Measurements from ENCODE around the gene SLC22A17. TPM values are rescaled to one million over a fixed set of nuclear protein-coding genes. Genes with fewer than 3 reads are reported as not detected.

SLC22A17 gene
- total and polyA plus RNA-seq, 10 donors = 5.1 to 13.7 (median 7.7) TPM

DNA sequence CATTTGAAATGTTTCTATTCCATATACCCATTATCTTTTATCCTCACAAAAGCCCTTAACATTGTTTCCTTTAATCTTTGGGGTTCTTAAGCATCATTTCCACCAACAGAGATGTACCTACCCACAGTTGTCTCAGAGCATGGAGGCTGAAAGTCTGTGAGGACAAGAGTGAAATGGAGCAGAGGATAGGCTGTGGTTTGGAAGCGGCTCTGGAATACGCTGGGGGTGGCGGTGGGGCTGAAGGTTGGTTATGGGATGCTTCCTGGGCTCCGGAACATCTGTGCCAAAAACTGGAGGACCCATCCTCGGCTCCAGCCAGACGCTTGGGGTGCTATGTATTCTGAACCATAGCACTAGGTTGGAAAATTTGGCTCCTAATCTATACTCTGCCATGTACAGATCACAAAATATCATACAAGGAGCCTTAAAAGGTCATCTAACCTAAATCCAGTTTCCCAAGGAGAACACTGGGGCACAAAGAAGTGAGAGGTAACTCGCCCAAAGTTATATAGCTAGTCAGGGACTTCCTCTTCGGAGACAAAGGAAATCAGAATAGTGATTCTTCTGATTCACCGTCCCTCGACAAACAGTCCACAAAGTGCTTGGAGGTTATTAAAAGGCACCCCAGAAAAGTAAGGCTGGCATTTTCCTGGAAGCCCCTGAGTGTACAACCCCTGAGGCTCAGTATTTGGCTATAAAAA, 52.6 kb downstream of the SLC22A17 start:
- TF ChIP-seq POLR2AphosphoS5 (IDR thresholded peaks at IDR 0.05) = no peak
- no peak for TF ChIP-seq POLR2A (IDR thresholded peaks at IDR 0.05)
- TF ChIP-seq, protein P1, sequence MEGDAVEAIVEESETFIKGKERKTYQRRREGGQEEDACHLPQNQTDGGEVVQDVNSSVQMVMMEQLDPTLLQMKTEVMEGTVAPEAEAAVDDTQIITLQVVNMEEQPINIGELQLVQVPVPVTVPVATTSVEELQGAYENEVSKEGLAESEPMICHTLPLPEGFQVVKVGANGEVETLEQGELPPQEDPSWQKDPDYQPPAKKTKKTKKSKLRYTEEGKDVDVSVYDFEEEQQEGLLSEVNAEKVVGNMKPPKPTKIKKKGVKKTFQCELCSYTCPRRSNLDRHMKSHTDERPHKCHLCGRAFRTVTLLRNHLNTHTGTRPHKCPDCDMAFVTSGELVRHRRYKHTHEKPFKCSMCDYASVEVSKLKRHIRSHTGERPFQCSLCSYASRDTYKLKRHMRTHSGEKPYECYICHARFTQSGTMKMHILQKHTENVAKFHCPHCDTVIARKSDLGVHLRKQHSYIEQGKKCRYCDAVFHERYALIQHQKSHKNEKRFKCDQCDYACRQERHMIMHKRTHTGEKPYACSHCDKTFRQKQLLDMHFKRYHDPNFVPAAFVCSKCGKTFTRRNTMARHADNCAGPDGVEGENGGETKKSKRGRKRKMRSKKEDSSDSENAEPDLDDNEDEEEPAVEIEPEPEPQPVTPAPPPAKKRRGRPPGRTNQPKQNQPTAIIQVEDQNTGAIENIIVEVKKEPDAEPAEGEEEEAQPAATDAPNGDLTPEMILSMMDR (IDR thresholded peaks at IDR 0.05 in 8 of 11, conservative IDR thresholded peaks at IDR 0.05 in 3 of 11) = no peak
- Histone ChIP-seq H3K4me1 (peaks cover 15 to 55% (median 34%) of the 10 kb centered on the region in 6 donors), H3K9me3 (no peaks in the 10 kb centered on the region), H3K36me3 (peaks cover 0 to 34% (median 12%) of the 10 kb centered on the region in 6 donors), H3K27me3 (replicated peaks in 1 of 7) (no peaks in the 10 kb centered on the region), H3K4me3 (peak overlapping the region; percentile 51 to 92 (median 76)), H3K27ac (peak overlapping the region; percentile 75 to 98 (median 96))
- WGBS, 5 donors = 57 to 62% (median 60%) methylated on average over 10 of the region's 10 CpGs
- intact Hi-C loops (cut with DNase I; ENCODE audit: low total_unique reads) = loop anchor here (10.0 kb wide), 1 partner anchor 175 kb away; no protein-coding TSS in a partner anchor
- no peak for DNase-seq

DNA sequence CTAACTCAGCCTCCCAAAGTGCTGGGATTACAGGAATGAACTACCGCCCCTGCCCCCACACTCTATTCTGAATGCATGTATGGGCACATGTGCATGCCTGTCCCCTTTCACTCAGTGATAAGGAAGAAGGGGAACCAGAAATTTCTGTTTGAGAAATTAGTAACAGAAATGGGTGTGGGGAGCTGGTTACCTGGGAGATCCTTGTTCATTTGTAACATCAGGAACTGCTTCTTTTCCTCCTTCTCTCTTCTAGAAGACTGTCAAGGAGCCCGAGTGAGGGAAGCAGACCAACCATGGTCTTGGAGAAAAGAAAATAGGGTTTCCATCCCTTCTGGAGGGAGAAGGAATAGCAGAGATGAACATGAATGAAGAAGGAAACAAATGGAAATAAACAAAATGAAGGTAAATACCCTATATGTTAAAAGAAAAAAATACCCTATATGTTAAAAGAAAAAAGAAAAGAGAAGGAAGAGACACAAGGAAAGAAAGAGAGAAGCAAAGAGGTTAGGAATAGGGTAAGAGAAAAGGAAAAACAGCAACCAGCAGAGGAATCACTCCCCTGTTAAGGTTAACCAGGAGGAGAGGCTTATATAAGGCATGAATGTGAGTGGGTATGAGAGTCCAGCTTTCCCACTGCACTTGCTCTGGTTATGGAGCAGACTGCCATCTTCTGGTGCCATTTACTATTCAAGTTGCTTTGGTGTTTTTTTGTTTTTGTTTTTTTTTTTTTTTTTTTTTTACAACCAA, 53.3 kb downstream of the SLC22A17 start:
- Histone ChIP-seq H3K4me3 (no peak overlapping the region), H3K27me3 (replicated peaks in 1 of 7) (no peaks in the 10 kb centered on the region), H3K36me3 (peaks cover 0 to 34% (median 12%) of the 10 kb centered on the region in 6 donors), H3K27ac (peak overlapping the region in 6 of 8 donors; percentile 96 to 98 (median 96)), H3K4me1 (peaks cover 17 to 63% (median 41%) of the 10 kb centered on the region in 6 donors), H3K9me3 (no peaks in the 10 kb centered on the region)
- TF ChIP-seq POLR2AphosphoS5 (IDR thresholded peaks at IDR 0.05) (no peak), POLR2A (IDR thresholded peaks at IDR 0.05) (no peak)
- TF ChIP-seq, protein P1 (IDR thresholded peaks at IDR 0.05 in 8 of 11, conservative IDR thresholded peaks at IDR 0.05 in 3 of 11) = peak in 1 of 11 experiments; percentile 13
- 51 to 88% (median 82%) methylated on average over 2 of the region's 2 CpGs for WGBS, 5 donors
- no peak for DNase-seq
- intact Hi-C loops (cut with DNase I; ENCODE audit: low total_unique reads) = loop anchor here (10.0 kb wide), 1 partner anchor 175 kb away; no protein-coding TSS in a partner anchor

- Histone ChIP-seq H3K4me3 (no peak overlapping the region), H3K4me1 (peaks cover 14 to 55% (median 38%) of the 10 kb centered on the region in 6 donors), H3K9me3 (no peaks in the 10 kb centered on the region), H3K27me3 (replicated peaks in 1 of 7) (no peaks in the 10 kb centered on the region), H3K27ac (no peak overlapping the region), H3K36me3 (peaks cover 0 to 34% (median 12%) of the 10 kb centered on the region in 6 donors)
- intact Hi-C loops (cut with DNase I; ENCODE audit: low total_unique reads) = loop anchor here (10.0 kb wide), 1 partner anchor 173 kb away; no protein-coding TSS in a partner anchor
- WGBS, 5 donors = 89 to 97% (median 96%) methylated on average over 7 of the region's 7 CpGs
- TF ChIP-seq POLR2AphosphoS5 (IDR thresholded peaks at IDR 0.05) = no peak
- DNase-seq = no peak
These were observed 54.9 kb downstream of the SLC22A17 start for GRCh38 chr14:23297611-23298277.

DNA sequence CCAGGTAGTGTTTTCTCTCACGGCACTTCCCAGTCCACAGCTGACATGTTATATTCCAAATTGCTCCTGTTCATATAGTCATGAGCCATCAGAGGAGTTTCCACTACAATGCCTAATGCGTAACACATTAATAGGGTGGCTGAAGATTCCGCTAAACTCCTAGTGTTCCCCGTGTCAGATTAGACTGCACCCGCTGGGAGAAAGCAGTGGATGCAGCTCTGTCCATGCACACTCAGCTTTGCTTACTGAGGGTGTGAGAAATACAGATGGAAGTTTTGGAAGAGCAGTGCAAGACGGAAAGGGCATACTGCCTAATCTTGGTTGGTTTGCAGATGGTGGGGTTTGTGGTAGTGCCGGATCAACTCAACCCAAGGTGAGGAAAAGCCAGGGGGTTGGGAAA, 55.6 kb downstream of the SLC22A17 start:
- Histone ChIP-seq H3K9me3 (no peaks in the 10 kb centered on the region), H3K27ac (no peak overlapping the region), H3K36me3 (peaks cover 0 to 34% (median 12%) of the 10 kb centered on the region in 6 donors), H3K4me3 (no peak overlapping the region), H3K4me1 (peaks cover 13 to 50% (median 35%) of the 10 kb centered on the region in 6 donors), H3K27me3 (replicated peaks in 1 of 7) (no peaks in the 10 kb centered on the region)
- TF ChIP-seq, protein P1 (IDR thresholded peaks at IDR 0.05 in 8 of 11, conservative IDR thresholded peaks at IDR 0.05 in 3 of 11) = no peak
- TF ChIP-seq POLR2AphosphoS5 (IDR thresholded peaks at IDR 0.05) = no peak
- no peak for TF ChIP-seq POLR2A (IDR thresholded peaks at IDR 0.05)
- intact Hi-C loops (cut with DNase I; ENCODE audit: low total_unique reads) = loop anchor here (10.0 kb wide), 1 partner anchor 172 kb away; no protein-coding TSS in a partner anchor
- no peak for DNase-seq
- 93 to 98% (median 96%) methylated on average over 7 of the region's 7 CpGs for WGBS, 5 donors
